Measurements from ENCODE around the gene AAR2.

DNA sequence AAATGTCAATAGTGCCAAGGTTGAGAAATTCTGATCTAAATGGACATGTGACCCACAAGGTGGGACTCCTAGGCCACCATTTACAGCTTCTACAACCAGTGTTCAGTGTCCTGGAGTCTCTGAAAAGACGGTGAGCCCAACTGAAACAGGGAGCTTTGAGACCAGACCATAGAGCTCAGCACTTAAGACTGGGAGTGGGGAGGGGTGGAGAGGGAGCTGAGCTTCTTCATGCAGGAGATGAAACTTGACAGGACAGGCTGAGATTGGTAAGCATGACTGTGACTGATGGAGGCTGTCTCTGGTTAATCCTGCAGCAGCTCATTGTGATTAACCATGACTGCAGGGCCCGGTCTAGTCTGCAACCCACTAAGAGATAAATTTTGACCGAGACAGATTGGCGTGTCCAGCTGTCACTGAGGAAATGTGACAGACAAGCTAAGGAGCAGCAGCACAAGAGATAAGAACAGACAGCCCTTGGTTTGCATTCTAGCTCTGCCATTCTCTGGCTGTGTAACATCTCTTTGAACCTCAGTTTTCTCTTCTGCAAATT, 1.4 kb upstream of the AAR2 start:
- TF ChIP-seq MAX (IDR thresholded peaks at IDR 0.05) (no peak), CTCF (IDR thresholded peaks at IDR 0.05; ENCODE audit: low read depth, low read length, missing input control) (no peak)
